ENCODE results near the gene C3orf20.
"Not testable (repeated sequence)": the region's sequence is repeated elsewhere in the genome, so short reads cannot be mapped to it uniquely, and the experiment has no call there.

- TF ChIP-seq CTCF, POLR2A (IDR thresholded peaks at IDR 0.05): not testable (repeated sequence)
These were observed 78.0 kb downstream of the C3orf20 start for GRCh38 chr3:14752979-14753378.
